ENCODE measurements around the gene TMCC1. TPM values are rescaled to one million over a fixed set of nuclear protein-coding genes. Genes with fewer than 3 reads are reported as not detected.

The TMCC1 gene
- total RNA-seq, 1 donor from 2014 or later: 24.3 TPM

DNA sequence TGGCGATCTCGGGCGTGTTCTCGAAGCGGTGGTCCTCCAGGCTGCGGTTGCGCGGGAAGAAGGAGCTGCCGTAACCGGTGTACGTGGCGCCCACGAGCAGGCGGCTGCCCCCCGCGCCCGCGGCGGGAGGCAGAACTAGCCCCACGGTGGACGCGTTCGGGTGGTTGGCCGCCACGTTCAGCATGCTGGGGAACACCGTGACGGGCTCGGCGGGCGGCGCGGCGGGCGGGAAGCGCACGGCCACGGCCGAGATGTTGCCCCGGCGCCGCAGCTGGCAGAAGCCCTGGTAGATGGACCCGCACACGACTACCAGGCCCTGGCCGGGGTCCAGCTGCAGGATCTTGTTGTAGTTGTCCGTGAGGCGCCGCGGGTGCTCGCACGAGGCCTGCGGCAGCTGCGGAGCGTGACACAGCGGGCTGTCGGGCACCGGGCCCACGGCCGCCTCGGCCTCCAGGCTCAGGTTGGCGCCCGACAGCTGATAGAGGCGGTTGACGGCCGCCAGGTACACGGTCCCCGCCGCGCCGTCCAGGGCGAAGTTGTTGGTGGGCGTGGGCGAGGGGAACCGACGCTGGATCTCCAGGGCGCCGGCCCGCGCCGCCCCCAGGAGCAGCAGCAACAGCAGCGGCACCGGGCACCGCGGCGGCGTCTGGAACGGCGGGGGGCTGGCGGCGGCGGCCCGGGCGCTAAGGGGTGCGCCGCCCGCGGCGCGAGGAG lies 287.4 kb downstream of the TMCC1 start:
- no peak for DNase-seq (ENCODE audit: low read depth)
- TF ChIP-seq, protein P1, sequence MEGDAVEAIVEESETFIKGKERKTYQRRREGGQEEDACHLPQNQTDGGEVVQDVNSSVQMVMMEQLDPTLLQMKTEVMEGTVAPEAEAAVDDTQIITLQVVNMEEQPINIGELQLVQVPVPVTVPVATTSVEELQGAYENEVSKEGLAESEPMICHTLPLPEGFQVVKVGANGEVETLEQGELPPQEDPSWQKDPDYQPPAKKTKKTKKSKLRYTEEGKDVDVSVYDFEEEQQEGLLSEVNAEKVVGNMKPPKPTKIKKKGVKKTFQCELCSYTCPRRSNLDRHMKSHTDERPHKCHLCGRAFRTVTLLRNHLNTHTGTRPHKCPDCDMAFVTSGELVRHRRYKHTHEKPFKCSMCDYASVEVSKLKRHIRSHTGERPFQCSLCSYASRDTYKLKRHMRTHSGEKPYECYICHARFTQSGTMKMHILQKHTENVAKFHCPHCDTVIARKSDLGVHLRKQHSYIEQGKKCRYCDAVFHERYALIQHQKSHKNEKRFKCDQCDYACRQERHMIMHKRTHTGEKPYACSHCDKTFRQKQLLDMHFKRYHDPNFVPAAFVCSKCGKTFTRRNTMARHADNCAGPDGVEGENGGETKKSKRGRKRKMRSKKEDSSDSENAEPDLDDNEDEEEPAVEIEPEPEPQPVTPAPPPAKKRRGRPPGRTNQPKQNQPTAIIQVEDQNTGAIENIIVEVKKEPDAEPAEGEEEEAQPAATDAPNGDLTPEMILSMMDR (conservative IDR thresholded peaks at IDR 0.05; ENCODE audit: low read depth, low read length): no peak
- H3K4me3 ChIP-seq (ENCODE audit: low read depth, low read length): peak overlapping the region; percentile 47

GRCh38 chr3:129605203-129605921 lies 288.1 kb downstream of the TMCC1 start:
- DNase-seq (ENCODE audit: low read depth): no peak
- TF ChIP-seq, protein P1 (conservative IDR thresholded peaks at IDR 0.05; ENCODE audit: low read depth, low read length): no peak

DNA sequence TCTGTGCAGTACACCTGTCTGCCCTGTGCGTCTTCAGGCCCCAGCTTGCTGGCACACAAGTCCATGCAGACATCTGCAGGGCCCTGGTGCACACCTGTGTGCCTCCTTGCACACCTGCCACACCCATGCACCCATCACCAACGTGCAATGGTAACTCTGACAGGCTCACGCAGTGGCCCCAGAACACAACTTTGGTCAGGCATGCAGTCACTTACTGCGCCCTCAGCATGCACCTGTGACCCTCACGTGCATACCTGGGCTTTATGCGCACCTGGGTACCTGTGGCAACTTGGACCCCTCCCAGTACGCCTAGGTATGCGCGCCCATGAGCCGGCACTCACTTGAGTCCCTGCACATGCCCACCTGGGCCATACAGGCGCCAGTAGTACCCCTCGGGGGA lies 288.7 kb downstream of the TMCC1 start:
- TF ChIP-seq, protein P1 (conservative IDR thresholded peaks at IDR 0.05; ENCODE audit: low read depth, low read length): no peak
- DNase-seq (ENCODE audit: low read depth): no peak
- H3K4me3 ChIP-seq (ENCODE audit: low read depth, low read length): peak overlapping the region; percentile 28

More at GRCh38 chr3:129605203-129605921, 288.1 kb downstream of the TMCC1 start:
- H3K4me3 ChIP-seq (ENCODE audit: low read depth, low read length): peak overlapping the region; percentile 47

GRCh38 chr3:129603991-129604749 lies 289.3 kb downstream of the TMCC1 start:
- no peak overlapping the region for H3K4me3 ChIP-seq (ENCODE audit: low read depth, low read length)
- no peak for DNase-seq (ENCODE audit: low read depth)
- TF ChIP-seq, protein P1 (conservative IDR thresholded peaks at IDR 0.05; ENCODE audit: low read depth, low read length): no peak

DNA sequence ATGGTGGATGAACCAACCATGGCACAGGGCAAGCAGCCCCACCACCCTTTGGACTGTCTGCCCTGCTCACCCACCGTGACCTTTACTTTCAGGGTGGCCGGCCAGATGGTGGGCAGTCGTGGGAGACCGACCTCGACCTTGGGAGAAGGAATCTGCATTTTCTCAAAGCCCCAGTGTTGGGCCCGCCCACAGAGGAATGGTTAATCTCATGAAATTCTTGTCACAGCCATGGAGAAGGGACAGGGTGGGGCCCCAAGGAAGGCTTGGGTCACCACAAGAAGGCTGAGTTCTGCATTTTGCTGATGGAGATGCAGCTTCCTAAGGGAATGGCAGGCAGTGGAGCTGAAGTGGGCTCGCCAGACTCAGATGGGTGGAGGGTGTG lies 290.0 kb downstream of the TMCC1 start:
- TF ChIP-seq, protein P1 (conservative IDR thresholded peaks at IDR 0.05; ENCODE audit: low read depth, low read length): no peak
- no peak overlapping the region for H3K4me3 ChIP-seq (ENCODE audit: low read depth, low read length)
- no peak for DNase-seq (ENCODE audit: low read depth)

- H3K4me3 ChIP-seq (ENCODE audit: low read depth, low read length): no peak overlapping the region
- no peak for DNase-seq (ENCODE audit: low read depth)
Observed at GRCh38 chr3:129602730-129603560, 290.6 kb downstream of the TMCC1 start.

More at GRCh38 chr3:129602730-129603560, 290.6 kb downstream of the TMCC1 start:
- TF ChIP-seq, protein P1 (conservative IDR thresholded peaks at IDR 0.05; ENCODE audit: low read depth, low read length): no peak
